Esophagus muscularis mucosa (tissue), 3 donors: ENCODE results near the gene MBD5.

Experiments
- EP300 ChIP-seq: sonication (generic); formaldehyde crosslinking; IDR thresholded peaks from one replicate; pipeline ENCODE4 v1.6.1; 2017; ENCODE audit warnings: antibody characterized with exemption
- POLR2A ChIP-seq: fragments of 450-650 bp; IDR thresholded peaks from one replicate; pipeline ENCODE4 v1.6.1; 2017; ENCODE audit warnings: antibody characterized with exemption, moderate library complexity, mild to moderate bottlenecking, low read depth
- POLR2AphosphoS5 ChIP-seq, 2 donors: sonication (generic); formaldehyde crosslinking; IDR thresholded peaks; one replicate each; pipeline ENCODE4 v1.6.1; 2017; ENCODE audit warnings: antibody characterized with exemption in 2 of 2

DNA sequence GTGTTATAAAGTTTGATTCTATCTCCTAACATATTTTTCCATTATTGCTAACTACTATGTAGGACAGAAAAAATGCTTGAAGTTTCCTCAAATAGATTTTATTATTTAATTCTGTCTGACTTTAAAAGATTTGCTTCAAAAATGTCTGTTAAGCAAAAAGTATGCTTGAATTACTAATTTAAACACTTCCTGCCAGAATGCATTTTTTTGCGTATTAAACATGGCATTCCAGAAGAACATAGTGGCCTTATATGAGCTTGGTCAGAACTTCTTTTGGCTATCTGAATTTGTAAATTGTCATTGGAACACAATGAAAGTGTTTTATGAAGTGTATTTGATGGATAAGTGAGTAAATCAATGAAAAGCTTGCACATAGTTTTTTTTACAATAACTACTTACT is 37.8 kb downstream of the MBD5 start:
- no peak for TF ChIP-seq EP300
- TF ChIP-seq POLR2A = no peak
- no peak for TF ChIP-seq POLR2AphosphoS5 (IDR thresholded peaks at IDR 0.05)
